Stimulated activated CD4-positive, alpha-beta T cell treated with anti-CD3 and anti-CD28 coated beads, Interleukin-1b, Interleukin-23, amount 100 ng/mL, for 48 hours (primary cell): ENCODE measurements around the gene ETFB.

Source experiments
- DNase-seq: peaks from one replicate; pipeline ENCODE4 v3.0.0-alpha.2; 2020

ETFB gene

DNA sequence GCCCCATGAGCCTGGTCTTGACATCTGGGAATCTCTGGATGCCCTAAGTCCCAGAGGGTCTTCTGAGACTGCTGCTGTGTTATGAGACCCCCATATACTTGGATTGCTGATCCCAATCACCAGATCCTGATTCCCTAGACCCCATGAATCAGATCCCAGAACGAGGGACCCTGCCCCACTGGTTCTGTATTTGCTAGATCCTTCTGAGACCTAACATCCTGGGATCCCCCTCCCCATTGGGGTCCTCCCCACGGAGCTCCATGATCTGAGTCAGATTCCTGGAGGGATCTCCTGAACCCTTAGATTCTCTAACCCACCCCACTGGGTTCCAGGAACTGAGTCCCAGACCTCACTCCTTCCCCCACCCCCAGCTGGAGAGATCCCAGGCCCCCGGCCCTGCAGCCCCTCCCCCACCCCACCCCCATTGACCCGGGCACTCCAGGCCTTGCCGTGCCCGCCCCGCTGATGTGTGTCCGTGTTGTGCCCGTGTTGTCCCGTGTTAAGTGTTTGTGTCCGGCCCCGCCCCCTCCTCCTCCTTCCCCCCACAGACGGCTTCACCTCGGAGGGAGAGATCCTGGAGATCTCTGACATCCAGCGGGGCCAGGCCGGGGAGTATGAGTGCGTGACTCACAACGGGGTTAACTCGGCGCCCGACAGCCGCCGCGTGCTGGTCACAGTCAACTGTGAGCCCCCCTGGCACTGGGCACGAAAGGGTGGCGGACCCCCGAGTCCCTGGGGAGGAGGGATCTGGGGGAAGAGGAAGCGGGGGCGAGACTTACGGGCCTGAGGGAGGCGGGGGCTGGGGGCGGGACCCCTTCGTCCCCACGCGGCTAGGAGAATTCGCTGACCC, 39.7 kb downstream of the ETFB start:
- no peak for DNase-seq

DNA sequence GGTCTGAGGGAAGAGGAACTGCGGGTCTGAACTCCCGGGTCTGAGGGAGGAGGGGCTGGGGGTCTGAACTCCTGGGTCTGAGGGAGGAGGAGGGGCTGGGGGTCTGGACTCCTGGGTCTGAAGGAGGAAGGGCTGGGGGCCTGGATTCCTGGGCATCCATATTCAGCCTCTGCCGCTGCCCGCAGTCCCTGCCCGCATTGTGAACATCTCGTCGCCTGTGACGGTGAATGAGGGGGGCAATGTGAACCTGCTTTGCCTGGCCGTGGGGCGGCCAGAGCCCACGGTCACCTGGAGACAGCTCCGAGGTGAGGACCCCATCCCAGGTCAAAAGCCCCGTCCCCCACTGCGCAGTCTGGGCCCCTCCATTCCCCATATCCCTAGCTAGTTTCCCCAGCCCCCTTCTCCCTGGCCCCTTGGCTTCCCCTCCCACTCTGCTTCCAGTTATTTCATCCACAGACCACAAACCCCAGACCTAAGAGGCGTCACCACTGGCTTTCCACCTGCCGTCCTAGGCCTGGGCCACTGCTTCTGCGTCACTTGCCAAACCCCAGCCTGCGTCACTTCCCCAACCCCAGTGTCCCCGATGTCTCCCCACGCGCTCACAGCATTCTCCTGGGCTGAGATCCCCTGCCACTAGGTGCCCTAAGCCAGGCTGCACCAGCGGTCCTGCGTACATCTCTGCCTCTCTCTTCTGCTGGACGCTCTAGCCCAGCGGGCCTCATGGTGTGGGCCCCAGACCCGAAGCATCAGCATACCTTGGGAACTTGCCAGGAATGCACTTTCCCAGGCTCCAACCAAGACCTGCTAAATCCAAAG, 40.8 kb downstream of the ETFB start:
- DNase-seq = peak; percentile 32

DNA sequence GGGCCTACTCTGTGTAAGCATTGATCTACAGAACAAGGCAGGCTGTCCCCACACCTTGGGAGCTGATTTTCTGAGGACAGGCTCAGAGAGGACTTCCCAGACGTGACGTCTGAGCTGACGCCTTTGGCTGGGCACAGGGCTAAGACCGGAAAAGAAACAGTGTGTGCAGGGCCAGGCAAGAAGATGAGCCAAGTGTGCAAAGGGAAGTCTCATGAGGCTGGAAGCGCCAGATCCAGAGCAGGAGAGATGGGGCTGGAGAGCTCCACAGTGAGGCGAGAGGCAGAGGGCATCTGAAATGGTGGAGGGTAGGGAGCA, 42.1 kb downstream of the ETFB start:
- DNase-seq = no peak

DNA sequence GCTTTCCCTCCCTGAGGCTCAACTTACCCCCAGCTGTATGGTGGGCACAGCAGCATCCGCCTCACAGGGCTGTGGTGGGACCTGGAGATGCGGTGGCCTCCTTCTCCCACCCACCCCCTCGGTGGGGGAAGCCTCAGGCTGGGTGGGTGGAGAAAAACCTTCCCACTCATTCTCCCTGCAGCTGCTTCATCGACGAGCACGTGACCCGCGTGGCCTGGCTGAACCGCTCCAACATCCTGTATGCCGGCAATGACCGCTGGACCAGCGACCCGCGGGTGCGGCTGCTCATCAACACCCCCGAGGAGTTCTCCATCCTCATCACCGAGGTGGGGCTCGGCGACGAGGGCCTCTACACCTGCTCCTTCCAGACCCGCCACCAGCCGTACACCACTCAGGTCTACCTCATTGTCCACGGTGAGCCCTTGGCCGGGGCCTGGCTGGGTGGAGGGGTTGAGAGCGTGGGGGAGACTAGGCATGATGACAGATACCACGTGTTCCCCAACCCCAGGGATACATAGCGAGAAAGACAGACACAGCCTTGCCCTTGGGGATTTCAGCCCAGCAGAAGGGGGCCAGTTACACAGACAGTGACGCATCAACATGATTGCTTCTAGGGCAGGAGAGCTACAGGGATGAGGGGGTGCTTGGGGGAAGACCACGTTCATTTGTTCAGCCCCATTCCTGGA, 42.6 kb downstream of the ETFB start:
- no peak for DNase-seq

DNA sequence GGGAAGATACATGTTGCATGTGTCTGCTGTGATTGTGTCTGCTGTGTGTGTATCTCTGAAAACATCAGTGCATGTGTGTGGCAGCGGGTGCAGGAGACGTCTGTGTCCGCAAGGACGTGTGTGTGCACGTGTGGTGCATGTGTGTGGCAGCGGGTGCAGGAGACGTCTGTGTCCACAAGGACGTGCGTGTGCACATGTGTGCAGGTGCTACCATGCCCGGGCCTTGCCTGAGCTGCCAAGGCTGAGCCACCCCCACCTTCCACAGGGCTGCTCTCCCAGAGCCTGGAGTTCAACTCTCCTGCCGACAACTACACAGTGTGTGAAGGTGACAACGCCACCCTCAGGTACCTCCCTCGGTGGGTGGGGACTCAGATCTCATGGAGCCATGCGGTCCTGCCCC, 44.4 kb downstream of the ETFB start:
- DNase-seq = no peak

DNA sequence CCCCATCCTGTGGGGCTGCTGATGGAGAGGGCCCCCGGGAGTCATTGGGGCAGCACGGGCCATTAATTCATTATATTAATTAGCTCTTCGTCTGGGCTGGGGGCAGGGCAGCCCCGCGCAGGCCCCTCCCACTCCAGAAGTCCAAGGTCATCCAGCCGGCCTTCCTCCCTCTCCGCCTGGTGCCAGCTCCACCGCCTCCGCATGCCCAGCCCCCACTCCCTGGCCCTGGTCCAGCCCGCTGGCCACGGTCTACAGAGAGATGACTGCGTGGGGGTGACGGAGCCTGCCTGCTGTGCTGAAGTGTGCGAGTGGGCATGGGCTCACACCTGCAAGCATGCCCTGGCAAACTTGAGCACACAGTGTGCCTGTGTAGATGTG, 45.9 kb downstream of the ETFB start:
- DNase-seq = no peak

DNA sequence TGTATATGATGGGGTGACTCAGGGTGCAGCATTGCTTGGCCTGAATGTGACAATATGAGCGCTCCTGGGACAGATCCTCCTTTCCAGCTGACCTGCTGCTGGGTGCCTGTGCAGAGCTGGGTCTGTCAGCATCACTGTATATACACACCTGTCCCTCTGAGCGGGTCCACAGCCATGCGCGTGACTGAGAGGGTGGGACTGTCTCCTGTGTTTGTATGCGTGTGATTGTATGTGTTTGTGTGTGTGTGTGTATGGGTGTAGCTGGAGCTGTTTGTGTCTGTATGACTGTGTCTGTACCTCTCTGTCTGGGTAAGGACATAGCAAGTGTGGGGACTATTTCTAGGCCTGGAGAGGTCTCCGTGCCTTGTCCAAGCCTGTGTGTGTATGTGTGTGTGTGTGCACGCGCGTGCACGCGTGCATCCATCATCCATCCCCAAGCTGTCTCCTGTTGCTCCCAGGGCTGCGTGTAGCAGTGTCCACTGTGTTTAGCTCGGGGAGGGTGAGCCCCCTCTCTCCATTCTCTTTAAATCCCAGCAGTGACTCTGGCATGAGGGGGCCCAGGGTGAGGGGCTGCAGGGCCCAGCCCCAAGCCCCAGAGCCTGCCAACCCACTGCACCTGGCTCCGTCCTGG, 46.4 kb downstream of the ETFB start:
- DNase-seq = no peak

DNA sequence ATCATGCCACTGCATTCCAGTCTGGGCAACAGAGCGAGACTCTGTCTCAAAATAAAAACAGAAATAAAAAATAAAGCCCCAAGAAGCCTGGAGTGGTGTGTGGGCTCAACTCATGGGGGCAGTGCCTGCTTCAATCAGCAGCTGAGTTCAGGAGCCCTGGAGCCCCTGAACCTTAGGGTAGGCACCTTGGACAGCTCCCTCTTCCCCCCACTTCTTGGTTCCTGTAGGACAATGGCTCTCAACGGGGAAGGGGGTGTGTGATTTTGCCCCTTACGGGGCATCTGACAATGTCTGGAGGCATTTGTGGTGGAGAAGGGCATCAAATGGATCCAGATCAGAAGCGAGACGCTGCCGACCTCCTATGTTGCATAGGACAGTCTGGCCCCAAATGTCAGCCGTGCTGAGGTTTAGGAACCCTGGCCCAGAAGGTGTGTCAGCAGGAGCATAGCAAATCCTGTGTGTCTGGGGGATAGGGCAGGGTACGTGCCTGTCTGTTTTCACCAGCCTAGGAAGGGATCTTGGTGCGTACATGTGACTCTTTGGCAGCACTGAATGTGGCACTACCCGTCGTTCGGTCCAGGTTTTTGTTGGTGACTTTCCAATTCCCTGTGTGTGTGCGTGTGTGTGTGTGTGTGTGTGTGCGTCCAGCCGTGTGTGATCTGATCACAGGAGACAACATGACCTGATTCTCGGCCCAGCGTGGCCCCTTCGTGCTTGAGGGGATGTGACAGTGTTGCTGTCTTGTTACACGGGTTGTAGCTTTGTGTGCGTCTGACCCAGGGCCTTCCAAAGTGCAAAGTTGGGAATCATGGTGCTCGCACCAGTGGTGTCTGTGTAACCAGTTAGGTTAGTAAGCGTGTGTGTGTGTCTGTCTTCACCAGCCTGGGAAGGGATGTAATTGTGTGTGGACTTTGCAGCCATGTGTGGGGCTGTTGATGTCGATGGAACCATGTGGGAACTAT, 47.2 kb downstream of the ETFB start:
- DNase-seq = no peak

DNA sequence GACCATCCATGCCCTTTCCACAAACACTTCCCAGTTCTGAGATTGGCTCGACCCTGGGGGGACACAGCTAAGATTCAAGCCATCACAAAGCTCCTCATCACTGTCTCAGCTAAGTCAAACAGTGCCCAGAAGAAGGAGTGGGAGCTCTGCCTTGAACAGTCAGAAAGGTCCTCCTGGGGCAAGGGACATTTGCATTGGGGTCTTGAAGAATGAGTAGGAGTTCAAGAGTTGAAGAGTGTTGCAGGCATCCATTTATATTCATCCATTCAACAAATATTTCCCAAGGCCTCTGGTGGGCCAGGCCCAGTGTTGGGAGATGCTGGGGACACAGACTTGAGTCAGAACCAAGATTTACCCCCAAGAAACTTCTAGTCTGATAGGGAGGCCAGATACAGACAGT, 48.2 kb downstream of the ETFB start:
- DNase-seq = no peak

DNA sequence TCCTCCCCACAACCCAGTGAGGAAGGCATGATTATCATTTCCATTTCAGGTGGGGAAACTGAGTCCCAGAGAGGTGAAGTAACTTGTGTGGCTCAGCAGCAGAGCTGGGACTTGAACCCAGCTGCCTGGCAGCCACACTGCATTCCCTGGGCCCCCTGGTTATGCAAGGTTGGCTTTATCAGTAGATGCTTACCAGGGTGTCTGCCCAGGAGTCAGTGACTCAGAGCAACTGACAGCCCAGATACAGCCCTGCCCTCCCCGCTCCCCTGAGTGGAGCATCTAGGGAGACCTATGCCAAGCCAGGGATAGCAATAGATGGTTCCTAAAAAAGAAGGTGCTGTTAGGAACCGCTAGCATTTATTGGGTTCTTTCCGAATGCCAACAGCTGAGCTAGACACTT, 48.8 kb downstream of the ETFB start:
- no peak for DNase-seq

DNA sequence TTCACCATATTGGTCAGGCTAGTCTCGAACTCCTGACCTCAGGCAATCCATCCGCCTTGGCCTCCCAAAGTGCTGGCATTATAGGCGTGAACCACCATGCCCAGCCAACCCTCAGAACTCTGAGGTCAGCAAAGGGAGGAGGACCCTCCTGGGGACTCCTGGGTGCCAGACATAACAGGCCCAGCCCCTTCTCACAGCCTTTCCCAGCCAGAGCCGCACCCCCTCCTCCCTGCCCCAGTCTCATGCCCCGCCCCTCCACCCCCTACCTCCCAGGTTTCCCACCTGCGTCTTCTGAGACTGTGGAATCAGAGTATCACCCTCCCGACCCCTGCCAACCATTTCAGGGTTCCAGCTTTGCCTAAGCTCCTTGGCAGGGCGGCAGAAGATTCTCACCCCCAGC, 49.5 kb downstream of the ETFB start:
- DNase-seq = no peak

DNA sequence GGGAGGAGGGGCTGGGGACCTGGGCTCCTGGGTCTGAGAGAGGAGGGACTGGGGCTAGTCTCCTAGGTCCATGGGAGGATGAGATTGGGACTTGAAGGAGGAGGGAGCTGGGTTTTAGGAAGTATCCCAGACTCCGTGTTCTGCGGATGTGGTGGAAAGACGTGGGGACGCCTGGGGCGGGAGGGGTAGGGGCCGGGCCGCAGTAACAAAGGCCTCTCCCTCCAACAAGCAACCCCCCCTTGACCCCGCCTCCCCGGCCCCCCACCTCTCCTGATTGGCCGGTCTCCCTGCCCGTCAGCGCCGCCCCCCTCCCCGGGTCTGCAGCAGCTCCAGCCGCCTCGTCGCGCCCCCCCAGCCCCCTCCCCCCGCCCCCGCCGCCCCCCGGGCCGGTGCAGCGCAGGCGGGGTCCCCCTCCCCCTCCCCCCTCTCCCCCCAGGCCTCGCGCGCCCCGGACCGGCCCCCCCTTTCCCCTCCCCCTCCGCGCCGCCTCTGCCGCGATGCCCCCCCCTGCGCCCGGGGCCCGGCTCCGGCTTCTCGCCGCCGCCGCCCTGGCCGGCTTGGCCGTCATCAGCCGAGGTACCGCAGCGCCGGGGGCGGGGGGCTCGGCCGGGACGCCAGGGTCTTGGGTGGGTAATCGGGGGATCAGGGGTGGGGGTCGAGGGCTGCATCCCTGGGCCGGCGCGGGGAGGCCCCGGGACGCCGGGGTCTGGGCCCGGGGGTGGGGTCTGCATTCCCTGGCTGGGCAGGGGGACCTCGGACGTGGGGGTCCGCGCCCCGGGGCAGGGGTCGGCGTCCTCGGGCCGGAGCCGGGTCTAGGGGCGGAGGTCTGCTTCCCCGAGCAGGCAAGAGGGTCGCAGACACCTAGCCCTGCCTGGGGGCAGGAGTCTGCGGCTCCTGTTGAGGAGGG, 54.6 kb downstream of the ETFB start, which contains the start of gene IGLON5:
Gene IGLON5, plus strand, starts transcription at position 294 of the 907 bp plus-strand sequence. Its CDS starts 204 bp downstream, at position 498.
- DNase-seq = no peak

DNA sequence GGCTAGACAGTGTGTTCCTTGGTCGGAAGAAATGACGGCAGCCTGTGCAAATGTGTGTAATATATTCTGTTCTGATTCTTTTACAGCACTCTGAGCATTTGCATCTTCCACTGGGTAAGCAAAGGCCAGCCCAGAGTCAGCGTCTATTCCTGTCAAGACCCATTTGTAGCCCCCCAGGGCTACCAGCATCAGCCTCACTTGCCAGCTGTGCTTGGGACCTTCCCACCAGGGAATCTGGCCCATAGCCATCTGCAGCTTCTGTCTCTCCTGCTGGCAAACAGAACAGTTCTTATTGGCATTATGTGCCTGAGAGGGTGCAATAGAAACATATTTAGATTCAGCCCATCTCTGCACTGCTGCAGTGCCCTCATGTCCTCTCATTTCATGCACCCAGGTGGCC, 60.7 kb downstream of the ETFB start:
- no peak for DNase-seq

DNA sequence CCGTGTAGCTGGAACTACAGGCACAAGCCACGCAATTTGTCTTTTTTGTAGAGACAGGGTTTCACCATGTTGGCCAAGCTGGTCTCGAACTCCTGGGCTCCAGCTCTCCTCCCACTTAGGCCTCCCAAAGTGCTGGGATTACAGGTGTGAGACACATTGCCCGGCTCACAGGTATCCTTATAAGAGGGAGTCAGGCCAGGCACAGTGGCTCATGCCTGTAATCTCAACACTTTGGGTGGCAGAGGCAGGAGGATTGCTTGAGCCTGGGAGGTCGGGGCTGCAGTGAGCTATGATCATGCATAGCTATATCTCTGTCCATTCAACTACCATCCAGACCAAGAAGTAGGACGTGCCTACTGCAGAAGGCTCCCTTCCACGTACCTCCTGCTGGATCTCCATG, 64.9 kb downstream of the ETFB start:
- no peak for DNase-seq

DNA sequence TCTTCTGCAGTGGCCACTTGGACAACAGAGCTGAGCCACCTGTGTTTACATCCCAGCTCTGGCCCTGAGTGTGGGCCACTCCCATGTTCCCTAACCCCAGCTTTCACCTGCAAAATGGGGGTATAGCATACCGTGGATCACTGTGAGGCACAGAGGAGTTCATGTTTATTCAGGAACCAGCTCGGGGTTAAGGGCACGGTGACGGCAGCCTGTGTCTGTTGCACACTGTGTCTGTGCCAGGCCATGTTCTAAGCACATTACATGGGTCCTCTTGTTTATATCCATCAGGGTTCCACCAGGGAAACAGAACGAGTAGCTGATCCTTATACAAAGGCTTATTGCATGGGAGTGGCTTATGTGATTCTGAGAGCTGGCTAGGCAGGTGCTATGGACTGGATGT, 68.8 kb downstream of the ETFB start:
- no peak for DNase-seq

DNA sequence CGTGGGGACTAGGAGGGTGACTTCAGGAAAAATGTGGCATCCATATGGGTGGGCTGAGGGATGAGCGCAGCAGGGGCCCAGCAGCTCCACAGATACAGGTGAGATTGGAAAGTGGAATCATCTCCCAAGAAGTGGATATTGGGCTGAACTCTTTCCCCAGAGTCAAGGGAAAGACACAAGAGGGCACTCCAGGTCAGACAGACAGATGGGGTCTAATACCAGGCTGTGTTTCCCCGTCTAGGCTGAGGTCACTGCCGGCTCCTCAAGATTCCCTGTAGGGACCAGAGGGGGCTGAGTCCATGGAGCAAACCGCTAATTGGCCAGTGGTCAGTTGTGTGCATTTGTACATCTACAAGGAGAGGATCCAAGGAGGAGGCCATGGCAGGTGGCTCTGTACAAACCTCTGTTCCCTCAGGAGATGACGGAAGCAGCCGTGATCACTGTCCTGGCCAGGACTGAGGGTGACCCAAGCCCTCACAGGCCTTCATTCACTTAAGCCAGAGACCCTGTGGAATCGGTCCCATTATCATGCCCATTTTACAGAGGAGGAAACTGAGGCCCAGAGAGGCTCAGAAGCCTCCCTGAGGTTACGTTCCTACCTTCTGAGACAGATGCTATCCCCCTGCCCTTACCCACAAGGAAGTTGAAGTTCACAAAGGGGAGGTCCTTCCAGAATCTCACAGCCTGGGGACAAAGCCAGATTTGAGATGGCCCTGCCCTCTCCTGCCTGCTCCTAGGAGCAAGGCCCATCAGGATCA, 69.7 kb downstream of the ETFB start:
- no peak for DNase-seq

DNA sequence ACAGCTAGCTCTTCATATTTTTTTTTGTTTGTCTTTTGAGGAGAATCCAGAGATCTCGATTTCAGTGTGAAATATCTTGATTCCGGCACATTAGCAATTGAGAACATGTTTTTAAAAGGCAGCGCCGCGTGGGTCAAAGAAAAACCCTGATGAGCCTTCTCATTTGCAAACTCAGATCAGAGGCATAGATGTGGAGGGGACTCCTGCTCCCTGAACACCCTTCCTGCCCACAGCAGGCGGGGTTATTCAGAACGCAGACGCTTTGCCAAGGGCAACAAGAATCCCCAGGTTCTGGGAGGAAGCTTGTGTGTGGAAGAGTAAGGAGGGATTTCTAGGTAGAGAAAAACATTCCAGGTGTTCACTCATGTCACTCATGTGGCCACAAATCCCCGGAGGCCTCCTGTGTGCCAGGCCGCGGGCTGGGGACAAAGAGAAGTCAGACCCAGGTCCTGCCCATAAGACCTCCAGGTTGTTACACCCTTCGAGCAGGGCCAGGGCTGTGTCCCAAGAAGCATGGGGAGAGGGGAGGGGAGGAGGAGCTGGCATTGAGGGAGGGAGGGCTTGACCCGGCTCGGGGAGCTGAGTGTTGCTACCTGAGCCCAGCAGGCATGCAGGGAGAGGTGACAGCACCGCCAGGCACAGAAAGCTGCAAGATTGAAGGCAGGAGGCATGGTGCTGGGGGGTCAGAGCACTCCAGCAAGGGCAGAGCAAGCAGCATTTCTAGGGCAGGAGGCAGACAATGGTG, 70.6 kb downstream of the ETFB start:
- no peak for DNase-seq
